Endothelial cell (in vitro differentiated cells): Measurements from ENCODE around the gene ABLIM2. TPM values are rescaled to one million over a fixed set of nuclear protein-coding genes. Genes with fewer than 3 reads are reported as not detected.

Experiments
- DNase-seq: peaks from one replicate; pipeline ENCODE4 v3.0.0; 2021; ENCODE audit warnings: low spot score
- H3K27ac Mint-ChIP-seq: one replicate; pipeline ENCODE4 v1.8.0; 2021; ENCODE audit warnings: mixed read lengths, inconsistent platforms; ENCODE audit not compliant: unreplicated experiment
- H3K27me3 Mint-ChIP-seq: one replicate; pipeline ENCODE4 v1.8.0; 2021; ENCODE audit warnings: mild to moderate bottlenecking, moderate library complexity, mixed read lengths, inconsistent platforms; ENCODE audit not compliant: unreplicated experiment
- H3K36me3 Mint-ChIP-seq: one replicate; pipeline ENCODE4 v1.8.0; 2021; ENCODE audit warnings: mild to moderate bottlenecking, low read depth, mixed read lengths, inconsistent platforms; ENCODE audit not compliant: unreplicated experiment
- H3K4me1 Mint-ChIP-seq: one replicate; pipeline ENCODE4 v1.8.0; 2021; ENCODE audit warnings: mild to moderate bottlenecking, mixed read lengths, inconsistent platforms; ENCODE audit not compliant: unreplicated experiment
- H3K4me3 Mint-ChIP-seq: one replicate; pipeline ENCODE4 v1.8.0; 2021; ENCODE audit warnings: mild to moderate bottlenecking, mixed read lengths, inconsistent platforms; ENCODE audit not compliant: unreplicated experiment
- H3K9me3 Mint-ChIP-seq: one replicate; pipeline ENCODE4 v1.8.0; 2021; ENCODE audit warnings: mixed read lengths, inconsistent platforms; ENCODE audit not compliant: unreplicated experiment
- CTCF ChIP-seq: fragments of 200-600 bp; sonication (generic); IDR thresholded peaks from one replicate; pipeline ENCODE4 v1.5.0; 2021; ENCODE audit warnings: antibody characterized with exemption; ENCODE audit not compliant: unreplicated experiment
- total RNA-seq: library from RNA; stranded (reverse); fragmentation: NEBNext Ultra II Directional; extraction: Animal tissue kit (Norgen Biotek cat#: 25700); gene quantifications from one replicate; pipeline ENCODE4 v1.2.1, GENCODE V29; 2021; ENCODE audit not compliant: unreplicated experiment

The ABLIM2 gene
- total RNA-seq, 1 donor from 2014 or later, result 0.74 TPM

- Mint-ChIP-seq H3K9me3 (no peaks in the 10 kb centered on the region), H3K4me3 (no peak overlapping the region), H3K27me3 (peaks cover 12% of the 10 kb centered on the region), H3K27ac (no peak overlapping the region), H3K36me3 (peaks cover 6% of the 10 kb centered on the region), H3K4me1 (no peaks in the 10 kb centered on the region)
- DNase-seq, result no peak
- TF ChIP-seq CTCF, result no peak
These were observed 8.2 kb downstream of the ABLIM2 start for GRCh38 chr4:8150152-8151090.

GRCh38 chr4:8149664-8150063 is 8.9 kb downstream of the ABLIM2 start:
- H3K4me3 Mint-ChIP-seq, result no peak overlapping the region
- peaks cover 6% of the 10 kb centered on the region for H3K36me3 Mint-ChIP-seq
- H3K27ac Mint-ChIP-seq, result no peak overlapping the region
- peaks cover 11% of the 10 kb centered on the region for H3K27me3 Mint-ChIP-seq
- TF ChIP-seq CTCF, result no peak
- H3K4me1 Mint-ChIP-seq, result no peaks in the 10 kb centered on the region
- no peaks in the 10 kb centered on the region for H3K9me3 Mint-ChIP-seq
- no peak for DNase-seq

- TF ChIP-seq CTCF, result no peak
- Mint-ChIP-seq H3K9me3 (no peaks in the 10 kb centered on the region), H3K27ac (no peak overlapping the region), H3K4me3 (no peak overlapping the region), H3K27me3 (peaks cover 11% of the 10 kb centered on the region), H3K4me1 (no peaks in the 10 kb centered on the region), H3K36me3 (peaks cover 6% of the 10 kb centered on the region)
- DNase-seq, result no peak
These were observed 9.7 kb downstream of the ABLIM2 start for GRCh38 chr4:8148785-8149435.

- no peak overlapping the region for H3K4me3 Mint-ChIP-seq
- H3K27ac Mint-ChIP-seq, result no peak overlapping the region
- H3K36me3 Mint-ChIP-seq, result peaks cover 6% of the 10 kb centered on the region
- no peaks in the 10 kb centered on the region for H3K9me3 Mint-ChIP-seq
- no peak for TF ChIP-seq CTCF
- H3K27me3 Mint-ChIP-seq, result peaks cover 13% of the 10 kb centered on the region
- no peaks in the 10 kb centered on the region for H3K4me1 Mint-ChIP-seq
- no peak for DNase-seq
These were observed 10.5 kb downstream of the ABLIM2 start for GRCh38 chr4:8148159-8148558.
